MCF 10A (cell line): ENCODE data around the gene KLHL21. TPM values are rescaled to one million over a fixed set of nuclear protein-coding genes. Genes with fewer than 3 reads are reported as not detected.
A peak's percentile ranks its signal among the peaks of the same experiment; 100 is the strongest.
"Not testable (repeated sequence)": the region's sequence is repeated elsewhere in the genome, so short reads cannot be mapped to it uniquely, and the experiment has no call there.

Source experiments
- BruUV-seq: library from RNA; stranded (reverse); fragments of 400-500 nt; replicated peaks from 2 replicates; lab custom pipeline; 2021; lab: Mats Ljungman, UMichigan
- CTCF ChIA-PET: fragments of 300-600 bp; sonication (Branson Sonifier 250); formaldehyde crosslinking; extraction: SDS; loops from one replicate; lab custom pipeline; 2021; ENCODE audit warnings: antibody characterized with exemption, inconsistent platforms; lab: Yijun Ruan, JAX
- POLR2A ChIA-PET: fragments of 300-600, 350-650 bp; sonication (Branson Sonifier 250); formaldehyde crosslinking; extraction: SDS; loops from one replicate; lab custom pipeline; 2020; ENCODE audit warnings: antibody characterized with exemption, inconsistent platforms; lab: Yijun Ruan, JAX
- DNase-seq: peaks from one replicate; pipeline ENCODE4 v3.0.0-alpha.2; 2018; ENCODE audit not compliant: unreplicated experiment
- H3K27ac Mint-ChIP-seq: one replicate; pipeline ENCODE4 v1.8.0; 2022; ENCODE audit warnings: mild to moderate bottlenecking, low read depth, mixed read lengths; ENCODE audit not compliant: unreplicated experiment
- H3K27me3 Mint-ChIP-seq: one replicate; pipeline ENCODE4 v1.8.0; 2022; ENCODE audit warnings: mixed read lengths; ENCODE audit not compliant: insufficient read depth, unreplicated experiment
- H3K36me3 Mint-ChIP-seq: one replicate; pipeline ENCODE4 v1.8.0; 2022; ENCODE audit warnings: mild to moderate bottlenecking, moderate library complexity, mixed read lengths; ENCODE audit not compliant: insufficient read depth, unreplicated experiment
- H3K4me1 Mint-ChIP-seq: one replicate; pipeline ENCODE4 v1.8.0; 2022; ENCODE audit warnings: mixed read lengths; ENCODE audit not compliant: insufficient read depth, unreplicated experiment
- H3K4me3 Mint-ChIP-seq: one replicate; pipeline ENCODE4 v1.8.0; 2022; ENCODE audit warnings: mild to moderate bottlenecking, moderate library complexity, mixed read lengths; ENCODE audit not compliant: unreplicated experiment
- H3K9me3 Mint-ChIP-seq: one replicate; pipeline ENCODE4 v1.8.0; 2022; ENCODE audit warnings: mixed read lengths; ENCODE audit not compliant: unreplicated experiment
- intact Hi-C: fragments of 100-400 bp; cut with micrococcal nuclease; formaldehyde crosslinking; loops from 2 replicates; pipeline ENCODE4 v1.14.1; 2022
- total RNA-seq: library from RNA; stranded (reverse); gene quantifications from 2 replicates; pipeline ENCODE4 v1.2.3, GENCODE V29; 2022
- TF ChIP-seq, protein P1 (sequence below): fragments of 200-600 bp; IDR thresholded peaks from one replicate; pipeline ENCODE4 v1.8.0; 2022; ENCODE audit warnings: antibody characterized with exemption, mild to moderate bottlenecking; ENCODE audit not compliant: unreplicated experiment

Gene KLHL21
- total RNA-seq, 1 experiment from 2014 or later, result 14.0 TPM

DNA sequence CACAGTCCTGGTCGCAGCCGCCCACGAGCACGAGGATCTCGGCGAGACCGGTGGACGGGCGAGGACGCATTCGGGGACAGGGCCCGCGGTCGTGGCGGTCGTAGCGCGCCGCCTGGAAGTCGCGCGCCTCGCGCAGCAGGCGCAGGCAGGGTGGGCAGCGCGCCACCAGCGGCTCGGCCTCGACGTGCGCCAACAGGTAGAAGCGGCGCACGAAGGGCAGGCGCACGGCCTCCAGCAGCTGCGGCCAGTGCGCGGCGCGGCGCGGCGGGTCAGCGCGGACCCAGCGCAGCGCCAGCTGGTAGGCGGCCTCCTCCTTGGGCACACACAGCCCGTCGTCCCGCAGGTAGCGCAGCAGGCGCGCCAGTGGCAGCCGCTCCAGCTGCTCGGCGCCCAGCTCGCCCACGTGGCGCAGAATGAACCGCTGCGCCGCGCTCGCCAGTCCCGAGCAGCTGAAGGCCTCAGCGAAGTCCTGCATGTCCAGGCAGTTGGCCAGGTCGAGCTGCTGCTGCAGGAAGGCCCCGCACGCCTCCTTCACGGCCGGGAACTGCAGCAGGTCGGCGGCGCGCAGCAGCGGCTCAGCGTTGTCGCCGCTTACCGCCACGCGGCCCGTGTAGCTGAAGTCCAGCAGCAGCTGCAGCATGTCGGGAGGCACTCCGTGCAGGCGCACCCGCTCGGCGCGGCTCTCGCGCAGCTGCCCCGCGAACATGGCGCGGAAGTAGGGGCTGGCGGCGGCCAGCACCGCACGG lies 573 bp downstream of the KLHL21 start:
- BruUV-seq, result no TSS peak
- peaks cover 17% of the 10 kb centered on the region for H3K4me1 Mint-ChIP-seq
- H3K27ac Mint-ChIP-seq, result peak overlapping the region; percentile 99
- intact Hi-C loops, result loop anchor here (1.0 kb wide), 1 partner anchor 22 kb away; no protein-coding TSS in a partner anchor
- ChIA-PET POLR2A (interaction anchor here (0.5 to 7.4 kb wide), 17 partner anchors 9 to 592 kb away, joined by 3 to 103 read pairs (median 8); partner anchors contain the start of genes CAMTA1, NOL9, PHF13 and PLEKHG5), CTCF (interaction anchor here (0.9 to 3.0 kb wide), 4 partner anchors 8 to 211 kb away, joined by 3 to 10 read pairs (median 4); no protein-coding TSS in a partner anchor)
- H3K27me3 Mint-ChIP-seq, result no peaks in the 10 kb centered on the region
- DNase-seq, result no peak
- H3K9me3 Mint-ChIP-seq, result no peaks in the 10 kb centered on the region
- TF ChIP-seq, protein P1, sequence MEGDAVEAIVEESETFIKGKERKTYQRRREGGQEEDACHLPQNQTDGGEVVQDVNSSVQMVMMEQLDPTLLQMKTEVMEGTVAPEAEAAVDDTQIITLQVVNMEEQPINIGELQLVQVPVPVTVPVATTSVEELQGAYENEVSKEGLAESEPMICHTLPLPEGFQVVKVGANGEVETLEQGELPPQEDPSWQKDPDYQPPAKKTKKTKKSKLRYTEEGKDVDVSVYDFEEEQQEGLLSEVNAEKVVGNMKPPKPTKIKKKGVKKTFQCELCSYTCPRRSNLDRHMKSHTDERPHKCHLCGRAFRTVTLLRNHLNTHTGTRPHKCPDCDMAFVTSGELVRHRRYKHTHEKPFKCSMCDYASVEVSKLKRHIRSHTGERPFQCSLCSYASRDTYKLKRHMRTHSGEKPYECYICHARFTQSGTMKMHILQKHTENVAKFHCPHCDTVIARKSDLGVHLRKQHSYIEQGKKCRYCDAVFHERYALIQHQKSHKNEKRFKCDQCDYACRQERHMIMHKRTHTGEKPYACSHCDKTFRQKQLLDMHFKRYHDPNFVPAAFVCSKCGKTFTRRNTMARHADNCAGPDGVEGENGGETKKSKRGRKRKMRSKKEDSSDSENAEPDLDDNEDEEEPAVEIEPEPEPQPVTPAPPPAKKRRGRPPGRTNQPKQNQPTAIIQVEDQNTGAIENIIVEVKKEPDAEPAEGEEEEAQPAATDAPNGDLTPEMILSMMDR, result no peak
- H3K36me3 Mint-ChIP-seq, result peaks cover 38% of the 10 kb centered on the region
- peak overlapping the region; percentile 99 for H3K4me3 Mint-ChIP-seq

DNA sequence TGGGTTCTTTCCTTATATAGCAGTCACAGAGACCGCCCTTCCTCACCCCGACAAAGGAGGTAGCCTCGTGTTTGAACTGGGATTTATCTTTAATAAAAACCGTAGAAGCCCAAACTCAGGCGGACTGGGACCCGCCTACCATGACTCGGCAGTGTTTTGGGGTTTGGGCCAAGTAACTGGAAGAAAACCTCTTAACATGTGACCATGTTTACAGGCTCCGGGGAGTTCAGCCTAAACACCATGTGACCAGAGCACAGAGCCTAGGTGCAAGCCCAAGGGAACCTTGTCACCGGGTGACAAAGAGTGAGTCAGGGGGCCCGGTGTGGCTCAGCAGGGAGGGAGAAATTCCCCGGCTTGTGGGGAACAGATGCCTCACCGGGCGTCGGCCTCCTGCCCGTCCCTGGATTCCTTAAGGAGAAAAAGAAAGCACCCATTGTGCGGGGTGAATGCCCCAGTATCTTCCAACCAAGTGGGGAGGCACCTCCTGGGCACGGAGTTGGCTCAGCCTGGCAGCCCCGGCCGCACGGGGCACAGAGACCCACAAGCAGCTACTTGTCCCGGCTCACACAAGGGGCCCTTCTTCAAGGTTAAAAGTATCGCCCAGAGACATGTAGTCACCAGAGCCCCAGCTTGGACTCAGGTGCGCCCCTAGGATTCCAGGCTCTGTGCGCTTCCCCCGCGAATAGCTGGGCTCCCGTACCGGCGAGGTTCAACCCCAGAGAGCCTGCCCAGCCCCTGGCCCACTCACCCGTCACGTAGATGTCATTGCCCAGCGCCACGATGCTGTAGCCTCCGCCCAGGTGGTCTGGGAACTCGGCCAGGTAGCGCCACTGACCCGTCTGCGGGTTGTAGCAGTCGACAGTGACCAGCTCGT lies 1.4 kb downstream of the KLHL21 start:
- BruUV-seq, result TSS peak; percentile 74
- H3K36me3 Mint-ChIP-seq, result peaks cover 47% of the 10 kb centered on the region
- ChIA-PET POLR2A (interaction anchor here (0.5 to 7.4 kb wide), 24 partner anchors 9 to 591 kb away, joined by 3 to 103 read pairs (median 6); partner anchors contain the start of genes CAMTA1, NOL9, PHF13 and PLEKHG5), CTCF (interaction anchor here (0.6 to 3.0 kb wide), 6 partner anchors 9 to 211 kb away, joined by 3 to 10 read pairs (median 3); no protein-coding TSS in a partner anchor)
- H3K27me3 Mint-ChIP-seq, result no peaks in the 10 kb centered on the region
- peak overlapping the region; percentile 99 for H3K4me3 Mint-ChIP-seq
- H3K4me1 Mint-ChIP-seq, result peaks cover 17% of the 10 kb centered on the region
- H3K9me3 Mint-ChIP-seq, result no peaks in the 10 kb centered on the region
- peak; percentile 97 for DNase-seq
- intact Hi-C loops, result loop anchor here (1.0 kb wide), 1 partner anchor 21 kb away; no protein-coding TSS in a partner anchor
- TF ChIP-seq, protein P1, result no peak
- H3K27ac Mint-ChIP-seq, result peak overlapping the region; percentile 99

DNA sequence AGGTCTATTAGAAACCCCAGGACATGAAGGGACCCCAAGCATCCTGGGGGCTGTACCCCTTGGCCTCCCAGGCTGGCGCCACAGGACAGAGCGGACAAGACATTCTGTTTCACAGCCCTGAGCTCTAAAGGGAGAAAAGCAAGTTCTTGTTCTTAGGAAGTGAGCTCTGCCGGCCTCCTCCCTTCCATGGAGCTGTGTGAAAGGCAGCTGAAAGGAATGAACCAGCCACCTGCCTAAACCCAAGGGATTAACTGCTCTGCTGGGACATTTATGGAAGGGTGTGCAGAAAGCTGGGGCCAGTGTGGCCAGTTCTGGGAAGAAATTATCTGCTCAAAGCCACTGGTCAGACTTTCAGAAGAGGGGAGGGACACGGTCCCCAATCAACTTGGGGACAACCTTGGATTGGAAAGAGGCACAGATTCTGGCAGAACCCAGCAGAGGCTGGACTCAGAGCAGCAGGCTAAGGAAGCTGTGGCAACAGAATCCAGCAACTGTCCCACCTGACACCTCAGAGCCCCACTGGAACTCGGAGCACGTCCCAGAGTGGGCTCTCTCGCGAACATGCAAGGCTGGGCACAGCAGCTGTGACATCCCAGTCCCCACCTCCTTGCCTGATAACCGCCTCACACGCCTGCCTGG lies 2.1 kb downstream of the KLHL21 start:
- intact Hi-C loops, result loop anchor here (1.0 kb wide), 2 partner anchors 20 to 46 kb away; partner anchors contain the start of gene NOL9
- TSS peak; percentile 51 for BruUV-seq
- POLR2A ChIA-PET, result interaction anchor here (0.7 to 7.4 kb wide), 20 partner anchors 10 to 251 kb away, joined by 3 to 103 read pairs (median 4); partner anchors contain the start of genes NOL9, PHF13, PLEKHG5 and TAS1R1

DNA sequence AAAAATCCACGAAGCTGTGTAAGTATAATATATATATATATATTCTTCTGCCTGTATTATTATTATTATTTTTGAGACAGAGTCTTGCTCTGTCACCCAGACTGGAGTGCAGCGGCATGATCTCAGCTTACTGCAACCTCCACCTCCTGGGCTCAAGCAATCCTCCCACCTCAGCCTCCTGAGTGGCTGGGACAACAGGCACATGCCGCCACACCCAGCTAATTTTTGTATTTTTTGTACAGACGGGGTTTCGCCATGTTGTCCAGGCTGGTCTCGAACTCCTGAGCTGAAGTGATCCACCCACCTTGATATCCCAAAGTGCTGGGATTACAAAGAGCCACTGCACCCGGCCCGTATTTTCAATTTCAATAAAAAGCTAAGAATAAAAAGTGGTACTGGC lies 2.7 kb downstream of the KLHL21 start:
- CTCF ChIA-PET, result interaction anchor here (0.6 to 3.0 kb wide), 10 partner anchors 10 to 114 kb away, joined by 3 to 10 read pairs (median 4); partner anchors contain the start of gene TAS1R1
- DNase-seq, H3K9me3 Mint-ChIP-seq, H3K27me3 Mint-ChIP-seq, BruUV-seq: not testable (repeated sequence)
- H3K4me1 Mint-ChIP-seq, result peaks cover 17% of the 10 kb centered on the region
- peaks cover 57% of the 10 kb centered on the region for H3K36me3 Mint-ChIP-seq
- H3K4me3 Mint-ChIP-seq, result peak overlapping the region; percentile 99
- POLR2A ChIA-PET, result interaction anchor here (0.8 to 7.4 kb wide), 17 partner anchors 11 to 186 kb away, joined by 3 to 103 read pairs (median 6); partner anchors contain the start of genes NOL9, PHF13, PLEKHG5 and TAS1R1
- peak overlapping the region; percentile 99 for H3K27ac Mint-ChIP-seq
- intact Hi-C loops, result loop anchor here (1.0 kb wide), 1 partner anchor 46 kb away; the partner anchor contains the start of gene NOL9

More for the DNA sequence above, 2.1 kb downstream of the KLHL21 start:
- TF ChIP-seq, protein P1, result no peak
- Mint-ChIP-seq H3K4me1 (peaks cover 17% of the 10 kb centered on the region), H3K27me3 (no peaks in the 10 kb centered on the region), H3K36me3 (peaks cover 53% of the 10 kb centered on the region), H3K9me3 (no peaks in the 10 kb centered on the region), H3K4me3 (peak overlapping the region; percentile 99), H3K27ac (peak overlapping the region; percentile 99)
- CTCF ChIA-PET, result interaction anchor here (0.5 to 3.0 kb wide), 12 partner anchors 9 to 114 kb away, joined by 3 to 10 read pairs (median 4); partner anchors contain the start of gene TAS1R1
- peak; percentile 38 for DNase-seq
